ENCODE results near the gene USP6NL.

The USP6NL gene

GRCh38 chr10:11548065-11548767, 63.2 kb downstream of the USP6NL start:
- no peak for DNase-seq

DNA sequence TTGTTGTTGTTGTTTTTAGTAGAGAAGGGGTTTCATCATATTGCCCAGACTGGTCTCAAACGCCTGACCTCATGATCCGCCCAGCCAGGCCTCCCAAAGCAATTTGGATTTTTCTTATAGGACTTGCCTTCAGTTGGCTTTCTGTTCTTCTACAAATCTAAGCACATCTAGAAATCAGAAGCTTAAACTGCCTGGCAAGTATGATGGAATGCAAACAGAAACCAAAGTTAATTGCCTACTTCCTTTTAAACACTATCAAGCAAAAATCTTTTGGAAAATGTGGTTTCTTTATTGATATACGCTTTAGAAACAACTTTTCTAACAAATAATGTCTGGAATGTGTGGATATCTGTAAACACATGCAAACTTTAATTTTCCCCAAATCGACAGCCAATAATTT, 64.9 kb downstream of the USP6NL start:
- DNase-seq: no peak

- no peak for DNase-seq
These were observed 70.2 kb downstream of the USP6NL start for GRCh38 chr10:11541296-11541695.

DNA sequence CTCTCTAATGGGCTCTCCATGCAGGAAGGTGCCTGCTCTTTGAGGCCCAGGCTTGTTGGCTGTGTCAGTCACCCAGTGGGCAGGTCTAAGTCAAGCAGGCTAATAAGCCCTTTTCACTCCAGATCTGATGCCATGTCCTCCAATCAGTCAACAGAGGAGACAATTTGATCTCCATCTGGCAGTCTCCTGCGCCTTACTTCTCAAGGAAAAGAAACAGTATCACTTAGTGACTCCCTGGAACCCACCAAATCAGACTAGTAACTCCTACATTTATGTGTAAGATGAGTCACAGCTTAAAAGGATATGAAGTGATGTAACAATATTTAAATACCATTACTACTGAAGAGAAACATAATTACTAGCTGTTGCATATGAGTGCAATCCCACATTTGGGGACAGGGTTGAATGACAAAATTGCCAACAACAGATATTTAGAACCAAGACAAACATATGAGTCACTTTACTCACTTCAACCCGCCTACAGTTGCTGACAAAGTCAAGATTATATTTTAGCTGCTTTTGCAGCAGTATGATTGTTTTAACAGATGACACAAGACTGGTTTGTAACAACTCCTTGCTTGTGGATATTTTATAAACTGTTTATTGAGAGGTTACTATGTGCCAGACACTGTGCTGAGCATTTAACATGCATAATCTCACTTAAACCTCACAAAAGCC, 72.1 kb downstream of the USP6NL start:
- no peak for DNase-seq

DNA sequence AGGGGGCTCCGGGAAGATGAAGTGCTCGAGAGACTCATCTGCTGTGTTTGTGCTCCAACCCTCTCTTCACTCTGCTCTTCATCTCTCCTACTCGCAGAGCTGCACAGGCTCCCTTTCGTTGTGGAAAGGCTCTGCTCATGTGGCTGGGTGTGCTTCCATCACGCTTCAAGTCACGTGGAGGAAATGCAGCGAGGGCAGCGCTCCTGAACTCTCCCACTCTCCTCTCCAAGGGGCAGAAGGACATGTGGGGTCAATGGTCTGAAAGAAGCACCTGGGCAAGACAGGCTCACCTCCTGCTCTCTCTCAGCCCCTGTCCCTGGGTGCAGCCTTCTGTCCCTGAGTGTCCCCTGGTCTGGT, 72.6 kb downstream of the USP6NL start:
- DNase-seq: no peak

- DNase-seq: no peak
These were observed 75.2 kb downstream of the USP6NL start for GRCh38 chr10:11536228-11536627.

- DNase-seq: no peak
These were observed 76.0 kb downstream of the USP6NL start for GRCh38 chr10:11535346-11535959.

DNA sequence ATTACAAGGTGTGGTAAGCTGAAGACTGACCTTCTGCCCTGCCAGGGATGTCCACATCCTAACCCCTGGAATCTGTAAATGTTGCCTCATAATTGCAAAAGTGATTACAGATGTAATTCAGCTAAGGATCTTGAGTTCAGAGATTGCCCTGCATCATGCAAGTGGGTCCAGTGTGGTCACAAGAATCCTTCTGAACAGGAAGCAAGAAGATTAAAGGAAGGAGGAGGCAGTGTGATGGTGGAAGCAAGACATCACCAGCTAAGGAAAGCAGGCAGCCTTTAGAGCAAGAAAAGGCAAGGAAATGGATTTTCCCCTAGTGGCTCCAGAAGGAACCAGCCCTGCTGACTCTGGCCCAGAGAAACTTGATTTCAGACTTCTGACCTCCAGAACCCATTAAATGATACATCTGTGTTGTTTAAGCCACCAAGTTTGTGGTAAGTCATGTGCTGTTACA, 78.1 kb downstream of the USP6NL start:
- no peak for DNase-seq

- DNase-seq: no peak
These were observed 79.1 kb downstream of the USP6NL start for GRCh38 chr10:11532306-11532705.

DNA sequence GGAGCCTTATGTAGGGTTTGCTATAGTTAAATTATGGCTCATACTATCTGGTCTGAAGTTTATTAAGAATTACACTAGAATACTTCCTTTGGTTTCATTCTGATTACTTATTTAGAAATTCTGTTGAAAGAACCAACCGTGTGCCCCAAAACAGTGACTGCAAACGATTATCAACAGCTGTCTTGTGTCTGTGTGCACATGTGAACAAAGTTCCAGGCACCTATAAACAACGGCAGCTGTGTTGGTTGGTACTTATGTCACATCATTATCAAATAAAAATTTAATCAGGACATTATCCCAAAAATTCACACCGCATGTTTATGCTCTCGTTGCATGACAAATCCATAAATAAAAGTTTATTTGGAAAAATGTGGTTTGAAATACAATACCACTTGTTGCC, 80.6 kb downstream of the USP6NL start:
- no peak for DNase-seq

DNA sequence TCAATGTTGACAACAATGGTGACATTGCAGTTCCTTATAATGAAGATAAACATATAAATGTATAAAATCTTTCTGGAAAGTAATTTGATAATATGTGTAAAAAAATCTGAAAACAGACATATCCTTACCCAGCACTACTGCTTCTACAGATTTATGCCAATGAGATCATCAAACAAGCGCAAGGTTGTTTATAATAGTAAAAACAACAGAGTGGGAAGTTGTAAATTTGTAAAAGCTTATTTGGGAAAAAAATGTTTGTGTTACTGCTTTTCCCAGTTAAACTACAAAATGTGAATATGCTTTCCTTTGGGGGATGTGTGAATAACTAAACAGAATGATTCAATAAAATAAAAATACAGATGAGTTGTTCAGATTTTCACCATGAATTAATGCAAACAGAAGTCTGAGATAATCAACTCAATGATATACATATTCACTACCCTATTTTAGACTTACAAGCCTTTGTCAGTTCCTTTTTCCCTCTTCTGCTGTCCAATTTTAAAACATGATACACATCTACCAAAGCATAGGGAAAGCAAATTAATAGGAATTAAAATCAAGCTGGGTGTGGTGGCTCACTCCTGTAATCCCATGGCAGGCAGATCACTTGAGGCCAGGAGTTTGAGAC, 82.1 kb downstream of the USP6NL start:
- no peak for DNase-seq

DNA sequence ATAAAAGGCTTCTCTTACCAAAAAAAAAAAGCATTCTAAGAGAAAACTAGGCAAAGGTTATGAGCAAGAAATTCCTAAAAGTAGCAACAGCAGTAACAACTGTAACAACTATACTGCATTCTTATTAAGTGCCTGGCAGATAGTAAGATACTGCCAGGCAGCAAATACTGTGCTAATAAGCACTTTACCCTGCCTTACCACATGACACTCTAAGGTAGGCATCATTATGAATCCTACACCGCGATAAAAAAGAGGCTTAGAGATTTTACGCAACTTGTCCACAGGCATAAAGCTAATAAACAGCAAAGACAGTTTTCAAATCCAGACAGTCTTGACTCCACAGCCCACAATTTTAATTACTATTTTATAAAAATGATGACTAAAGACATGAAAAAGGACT, 83.2 kb downstream of the USP6NL start:
- no peak for DNase-seq

GRCh38 chr10:11527691-11528255, 83.7 kb downstream of the USP6NL start:
- no peak for DNase-seq

DNA sequence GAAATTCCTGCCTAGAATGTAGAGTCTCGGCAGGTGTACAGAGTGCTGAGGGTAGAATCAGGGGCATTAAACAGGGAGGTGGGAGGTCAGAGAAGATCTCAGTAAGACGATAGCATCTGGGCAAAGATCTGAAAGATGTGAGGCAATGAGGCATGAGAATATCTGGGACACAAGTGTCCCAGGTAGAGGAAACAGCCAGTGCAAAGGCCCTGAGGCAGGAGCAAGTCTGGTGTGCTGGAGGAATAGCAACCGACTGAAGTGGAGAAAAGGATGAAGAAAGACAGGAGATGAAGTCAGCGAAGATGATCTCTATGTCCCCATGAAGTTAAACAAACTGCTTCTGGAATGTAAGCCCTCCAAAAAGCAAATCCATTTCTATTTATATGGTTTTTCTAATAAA, 84.4 kb downstream of the USP6NL start:
- DNase-seq: no peak

DNA sequence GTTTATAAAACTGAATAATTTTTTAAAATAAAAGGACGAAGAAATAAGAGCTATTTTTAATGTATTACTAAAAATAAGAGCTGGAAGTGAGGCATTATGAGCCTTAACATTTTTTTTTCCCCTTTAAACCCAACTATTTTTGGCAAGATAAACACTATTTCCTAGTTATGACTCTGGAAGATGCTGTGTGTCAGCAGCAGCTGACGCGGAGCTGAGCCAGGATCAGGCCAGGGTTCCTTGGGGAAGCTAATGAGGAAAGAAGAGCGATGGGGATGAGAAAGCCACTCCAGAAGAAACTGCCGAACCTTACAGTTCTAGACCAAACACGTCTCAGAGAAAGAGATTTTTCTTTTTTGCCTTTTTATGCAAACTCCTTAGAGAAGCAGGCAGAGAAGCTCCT, 85.9 kb downstream of the USP6NL start:
- no peak for DNase-seq

DNA sequence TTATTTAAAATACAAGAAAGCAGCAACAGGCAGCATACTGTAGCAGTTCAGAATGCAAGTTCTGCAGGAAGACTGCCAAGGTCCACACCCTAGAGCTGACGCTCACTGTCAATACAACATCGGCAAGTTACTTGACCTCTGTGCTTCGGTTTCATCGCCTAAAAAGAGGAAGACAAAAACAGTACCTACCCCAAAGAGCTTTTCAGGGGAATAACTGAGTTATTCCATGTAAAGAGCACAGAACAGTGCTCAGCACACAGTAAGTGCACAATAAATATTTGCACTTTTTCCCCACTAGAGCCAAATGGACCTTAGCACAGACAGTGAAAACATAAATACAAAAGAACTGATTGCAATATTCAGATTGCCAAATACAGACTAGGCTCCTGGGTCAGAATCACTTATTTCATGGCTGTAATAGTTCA, 88.6 kb downstream of the USP6NL start:
- no peak for DNase-seq

DNA sequence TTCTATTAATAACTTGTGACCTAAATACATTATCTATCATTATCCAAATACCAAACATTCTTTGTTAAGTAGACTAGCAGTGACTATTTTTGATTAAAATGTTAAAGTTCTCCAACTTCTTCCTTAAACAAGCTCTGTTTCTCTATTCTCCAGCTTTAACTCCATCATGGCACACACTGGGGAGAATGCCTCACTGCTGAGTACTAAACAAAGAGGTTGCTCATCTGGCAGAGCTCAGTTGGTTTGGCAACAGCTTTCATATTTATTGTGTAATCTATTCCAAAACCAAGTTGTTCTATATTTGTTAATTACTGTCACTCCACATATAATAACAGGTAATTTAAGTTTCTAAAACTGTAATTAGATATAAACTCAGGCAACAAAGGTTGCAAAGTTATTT, 89.6 kb downstream of the USP6NL start:
- no peak for DNase-seq

DNA sequence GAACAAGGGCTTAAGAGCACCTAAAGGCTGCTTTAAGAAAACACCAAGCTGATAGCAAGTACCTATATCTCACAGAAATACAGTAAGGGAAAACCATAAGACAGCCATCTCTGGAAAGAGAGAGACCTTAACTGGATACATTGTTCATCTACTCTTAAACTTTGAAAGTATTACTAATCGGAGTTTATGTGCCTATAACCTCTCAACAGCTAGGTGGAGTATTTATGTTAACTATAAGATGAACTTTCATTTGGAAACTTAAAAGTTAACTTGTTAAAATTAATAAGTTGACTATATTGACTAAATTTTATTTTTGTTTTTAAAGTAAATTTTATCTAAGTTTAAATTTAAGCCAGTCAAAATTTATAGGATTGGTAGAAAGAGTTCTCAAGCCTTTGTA, 90.6 kb downstream of the USP6NL start:
- no peak for DNase-seq

- no peak for DNase-seq
These were observed 94.3 kb downstream of the USP6NL start for GRCh38 chr10:11517150-11517549.

- DNase-seq: no peak
These were observed 95.1 kb downstream of the USP6NL start for GRCh38 chr10:11516431-11516746.

DNA sequence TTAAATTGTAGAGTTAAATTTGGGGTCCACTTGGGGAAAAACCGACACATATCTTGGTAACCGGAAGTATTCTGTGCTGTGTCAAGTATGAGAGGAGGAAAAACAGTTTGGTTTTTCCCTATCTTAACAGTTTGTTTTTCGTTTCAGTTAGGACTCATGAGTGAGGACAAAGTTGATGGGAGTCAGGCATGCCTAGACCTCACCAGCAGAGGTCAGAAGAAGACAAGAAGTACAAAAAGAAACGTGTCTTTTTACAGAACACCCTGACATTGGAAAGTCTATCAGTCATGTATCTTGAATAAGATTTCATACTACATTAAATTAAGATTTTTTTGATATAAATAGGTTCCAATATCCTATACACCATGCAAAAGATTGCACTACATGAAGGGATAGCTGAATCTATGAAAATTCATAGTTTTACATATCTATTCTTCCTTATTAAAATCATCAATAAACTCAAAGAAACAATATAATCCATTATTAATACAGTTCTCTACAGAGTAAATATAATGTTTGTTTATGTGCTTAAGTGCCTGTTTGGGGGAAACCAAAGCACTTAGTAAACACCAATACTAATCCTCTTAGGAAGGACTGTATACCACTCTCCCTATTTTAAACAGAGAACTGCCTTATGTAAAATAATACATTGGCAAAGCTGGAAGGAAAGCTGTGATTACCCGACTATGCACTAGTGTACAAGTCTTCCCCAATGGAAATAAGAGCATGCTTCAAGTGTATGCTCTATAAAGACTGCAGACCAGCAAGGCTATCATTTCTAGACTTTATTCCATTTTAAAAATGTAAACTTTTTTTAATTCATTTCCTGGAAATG, 95.6 kb downstream of the USP6NL start:
- peak; percentile 24 for DNase-seq

- DNase-seq: no peak
These were observed 97.7 kb downstream of the USP6NL start for GRCh38 chr10:11513727-11514126.

DNA sequence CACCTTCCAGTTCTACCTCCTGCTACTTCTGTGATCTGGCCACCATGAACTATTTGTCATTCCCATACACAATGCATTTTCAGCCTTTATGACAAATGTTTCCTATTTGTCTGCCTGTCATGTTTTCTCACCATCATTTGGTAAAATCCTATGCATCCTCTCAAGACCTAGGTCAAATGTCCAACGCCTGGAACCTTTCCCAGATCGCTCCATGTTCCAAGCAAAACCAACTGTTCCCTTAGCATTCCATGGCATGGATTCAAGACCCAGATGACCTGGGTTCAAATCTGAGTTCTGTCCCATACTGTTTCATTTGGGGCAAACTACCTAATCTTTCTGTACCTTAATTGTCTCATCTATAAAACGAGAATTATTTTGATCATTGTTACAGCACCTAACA, 98.9 kb downstream of the USP6NL start:
- no peak for DNase-seq
